ENCODE data around the gene ZNF107.

Gene ZNF107

GRCh38 chr7:64636386-64636785 lies 29.5 kb upstream of the ZNF107 start:
- no peak overlapping the region for H3K4me3 ChIP-seq (ENCODE audit: low read depth, low read length)
- TF ChIP-seq CTCF (IDR thresholded peaks at IDR 0.05; ENCODE audit: borderline replicate concordance, insufficient read depth, low read depth, low read length): peak; percentile 1; the same call in 1 of the 2 replicates

DNA sequence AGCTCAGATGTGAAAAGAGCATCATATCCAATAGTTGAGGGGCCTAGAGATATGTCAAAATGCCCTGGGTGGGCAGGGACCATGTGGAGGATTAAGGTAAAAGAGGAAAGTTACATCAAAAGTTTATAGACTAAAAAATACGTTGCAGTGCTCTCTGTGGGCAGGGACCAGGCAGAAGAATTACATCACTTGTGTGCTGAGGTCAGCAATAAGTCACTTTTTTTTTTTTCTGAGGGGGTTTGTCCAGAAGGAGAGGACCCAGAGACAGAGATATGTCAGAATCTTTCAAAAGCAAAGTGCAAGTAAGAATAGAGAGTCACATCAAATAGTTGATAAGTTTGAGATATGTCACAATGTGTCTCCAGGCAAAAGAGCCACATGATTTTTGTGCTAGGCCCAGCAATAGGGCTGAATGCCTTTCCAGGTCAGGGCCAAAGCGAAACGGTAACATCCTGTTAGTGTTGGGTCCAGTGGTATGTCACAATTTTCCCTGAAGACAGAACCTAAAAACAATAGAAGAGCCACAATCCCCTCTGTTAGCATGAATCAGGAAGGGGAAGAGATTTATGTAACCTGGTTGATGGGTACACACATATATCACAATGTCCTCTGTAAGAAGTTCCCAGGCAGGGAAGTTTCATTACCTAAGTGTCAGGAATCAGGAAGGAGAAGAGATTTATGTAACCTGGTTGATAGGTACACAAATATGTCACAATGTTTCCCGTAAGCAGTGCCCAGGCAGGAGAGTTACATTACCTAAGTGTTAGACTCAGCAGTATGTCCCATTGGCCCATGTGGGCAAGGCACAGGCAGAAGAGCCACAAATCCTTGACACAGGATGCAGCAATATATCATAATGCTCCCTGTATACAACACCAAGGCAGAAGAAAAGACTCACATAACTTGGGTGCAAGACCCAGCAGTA lies 28.1 kb upstream of the ZNF107 start:
- no peak for TF ChIP-seq CTCF (IDR thresholded peaks at IDR 0.05; ENCODE audit: borderline replicate concordance, insufficient read depth, low read depth, low read length)
- H3K4me3 ChIP-seq (ENCODE audit: low read depth, low read length): no peak overlapping the region

DNA sequence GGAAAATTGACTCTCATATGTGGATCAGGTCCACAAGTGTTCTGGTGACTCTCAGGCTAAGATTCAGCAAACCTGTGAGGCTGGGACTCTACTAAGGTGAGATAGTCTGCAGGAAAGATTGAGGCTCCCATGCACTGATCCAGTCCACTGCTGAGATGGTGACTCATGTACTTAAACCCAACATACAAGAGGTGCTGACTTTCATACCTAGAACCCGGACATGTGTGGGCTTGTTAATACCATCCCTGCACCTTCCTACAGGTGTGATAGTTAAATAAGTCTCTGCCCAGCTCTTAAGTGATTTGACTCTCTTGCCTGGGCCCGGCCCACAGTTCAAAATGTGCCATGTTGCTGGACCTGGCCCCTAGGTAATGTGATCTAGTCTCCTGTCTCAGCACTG lies 27.1 kb upstream of the ZNF107 start:
- no peak for TF ChIP-seq CTCF (IDR thresholded peaks at IDR 0.05; ENCODE audit: borderline replicate concordance, insufficient read depth, low read depth, low read length)
- no peak overlapping the region for H3K4me3 ChIP-seq (ENCODE audit: low read depth, low read length)

DNA sequence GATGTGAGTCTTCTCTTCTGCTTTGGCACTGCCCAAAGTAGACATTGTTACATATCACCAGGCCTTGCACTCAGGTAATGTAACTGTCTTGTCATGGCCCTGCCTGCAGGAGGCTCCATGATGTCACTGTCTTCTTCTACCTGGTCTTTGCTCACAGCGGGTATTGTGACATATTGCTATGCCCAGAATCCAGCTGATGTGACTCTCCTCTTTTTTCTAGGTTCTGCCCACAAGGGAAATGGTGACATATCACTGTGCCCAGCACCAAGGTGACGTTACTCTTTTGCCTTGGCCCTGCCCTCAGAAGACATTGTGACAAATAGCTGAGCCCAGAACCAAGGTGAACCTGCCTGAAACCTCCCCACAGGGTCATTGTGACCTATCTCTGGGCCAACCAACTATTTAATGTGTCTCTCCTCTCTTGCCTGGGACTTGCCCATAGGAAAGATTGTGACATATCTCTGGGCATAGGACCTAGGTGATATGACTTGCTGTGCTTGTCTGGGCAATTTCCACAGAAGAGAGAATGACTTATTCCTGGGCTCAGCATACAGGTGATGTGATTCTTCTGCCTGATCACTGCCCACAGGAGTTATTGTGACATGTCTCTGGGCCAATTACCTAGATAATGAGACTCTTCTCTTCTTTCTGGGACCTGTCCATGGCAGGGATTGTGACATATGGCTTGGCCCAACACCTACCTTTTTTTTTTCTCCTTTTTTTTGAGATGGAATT lies 26.5 kb upstream of the ZNF107 start:
- TF ChIP-seq CTCF (IDR thresholded peaks at IDR 0.05; ENCODE audit: borderline replicate concordance, insufficient read depth, low read depth, low read length): no peak

GRCh38 chr7:64640504-64640903 lies 25.4 kb upstream of the ZNF107 start:
- no peak for TF ChIP-seq CTCF (IDR thresholded peaks at IDR 0.05; ENCODE audit: borderline replicate concordance, insufficient read depth, low read depth, low read length)
- no peak overlapping the region for H3K4me3 ChIP-seq (ENCODE audit: low read depth, low read length)

More for the DNA sequence above, 26.5 kb upstream of the ZNF107 start:
- H3K4me3 ChIP-seq (ENCODE audit: low read depth, low read length): no peak overlapping the region

- no peak for TF ChIP-seq CTCF (IDR thresholded peaks at IDR 0.05; ENCODE audit: borderline replicate concordance, insufficient read depth, low read depth, low read length)
Observed at GRCh38 chr7:64642046-64642445, 23.9 kb upstream of the ZNF107 start.

More at GRCh38 chr7:64642046-64642445, 23.9 kb upstream of the ZNF107 start:
- no peak overlapping the region for H3K4me3 ChIP-seq (ENCODE audit: low read depth, low read length)

All from GM12875 (cell line).